HEK293 (cell line): ENCODE results near the gene BSCL2.

Experiments
- CTCF ChIA-PET: fragments of 350-600 bp; formaldehyde crosslinking; extraction: SDS; loops from one replicate; lab custom pipeline; 2021; ENCODE audit warnings: antibody characterized with exemption; lab: Yijun Ruan, JAX
- POLR2A ChIA-PET: fragments of 300-600 bp; formaldehyde crosslinking; extraction: SDS; loops from one replicate; lab custom pipeline; 2020; ENCODE audit warnings: antibody characterized with exemption, inconsistent platforms; lab: Yijun Ruan, JAX
- H3K27ac ChIP-seq: fragments of 200-500 bp; sonication (Bioruptor generic); 2 replicates; pipeline ENCODE4 v1.5.1; 2014; ENCODE audit warnings: low read depth, low read length, control low read depth, inconsistent platforms; ENCODE audit errors: extremely low read depth
- H3K36me3 ChIP-seq, 2 experiments: fragments of 200-500 bp in 1 of 2; sonication (Bioruptor generic) in 1 of 2; 1 replicate in 1 of 2; 2 replicates in 1 of 2; pipeline ENCODE4 v1.5.1; 2014 to 2017; ENCODE audit warnings: inconsistent platforms in 2 of 2, low read length in 2 of 2; ENCODE audit not compliant: control insufficient read depth in 2 of 2, insufficient read depth in 1 of 2
- H3K4me1 ChIP-seq: fragments of 200-500 bp; sonication (Bioruptor generic); 2 replicates; pipeline ENCODE4 v1.5.1; 2014; ENCODE audit warnings: mild to moderate bottlenecking, low read length, inconsistent platforms; ENCODE audit not compliant: control insufficient read depth, insufficient read depth
- H3K4me3 ChIP-seq: 2 replicates; pipeline ENCODE4 v1.5.1; 2011; ENCODE audit warnings: low read depth, mild to moderate bottlenecking, control low read depth, low read length, moderate library complexity
- H3K9me3 ChIP-seq: fragments of 200-500 bp; sonication (Bioruptor generic); 2 replicates; pipeline ENCODE4 v1.5.1; 2014; ENCODE audit warnings: low read depth, low read length, inconsistent platforms; ENCODE audit not compliant: control insufficient read depth, insufficient read depth
- CTCF ChIP-seq: fragments of 450-650 bp; formaldehyde crosslinking; IDR thresholded peaks from 2 replicates; pipeline ENCODE4 v1.5.1; 2016; ENCODE audit warnings: missing biosample characterization, missing genetic modification characterization
- HOXC10 ChIP-seq: sonication (generic); formaldehyde crosslinking; IDR thresholded peaks from 2 replicates; pipeline ENCODE4 v1.8.1; 2023; ENCODE audit warnings: mild to moderate bottlenecking, missing genetic modification reagents
- SALL2 ChIP-seq: fragments of 450-650 bp; formaldehyde crosslinking; IDR thresholded peaks from 2 replicates; pipeline ENCODE4 v1.5.0; 2017; ENCODE audit warnings: missing biosample characterization, mild to moderate bottlenecking, missing genetic modification characterization, borderline replicate concordance
- SP7 ChIP-seq: fragments of 450-650 bp; formaldehyde crosslinking; IDR thresholded peaks from 2 replicates; pipeline ENCODE4 v1.5.1; 2016; ENCODE audit warnings: missing biosample characterization, missing genetic modification characterization
- ZBTB10 ChIP-seq: fragments of 450-650 bp; formaldehyde crosslinking; IDR thresholded peaks from 2 replicates; pipeline ENCODE4 v1.5.1; 2016; ENCODE audit warnings: missing biosample characterization, missing genetic modification characterization
- ZBTB20 ChIP-seq: fragments of 450-650 bp; formaldehyde crosslinking; IDR thresholded peaks from 2 replicates; pipeline ENCODE4 v1.5.1; 2016; ENCODE audit warnings: missing biosample characterization, missing genetic modification characterization
- ZFP41 ChIP-seq: fragments of 450-650 bp; formaldehyde crosslinking; IDR thresholded peaks from 2 replicates; pipeline ENCODE4 v1.5.1; 2016; ENCODE audit warnings: missing biosample characterization, missing genetic modification characterization, borderline replicate concordance
- ZNF133 ChIP-seq: fragments of 450-650 bp; formaldehyde crosslinking; IDR thresholded peaks from 2 replicates; pipeline ENCODE4 v1.5.1; 2016; ENCODE audit warnings: missing biosample characterization, missing genetic modification characterization
- ZNF140 ChIP-seq: fragments of 450-650 bp; formaldehyde crosslinking; IDR thresholded peaks from 2 replicates; pipeline ENCODE4 v1.5.1; 2016; ENCODE audit warnings: missing biosample characterization, missing genetic modification characterization
- ZNF169 ChIP-seq: fragments of 450-650 bp; formaldehyde crosslinking; IDR thresholded peaks from 2 replicates; pipeline ENCODE4 v1.5.1; 2016; ENCODE audit warnings: missing biosample characterization, missing genetic modification characterization
- ZNF184 ChIP-seq: fragments of 450-650 bp; IDR thresholded peaks from 2 replicates; pipeline ENCODE4 v1.5.1; 2018; ENCODE audit warnings: missing biosample characterization, mild to moderate bottlenecking, missing genetic modification characterization
- ZNF274 ChIP-seq, 2 experiments: fragments of 200-500 bp in 1 of 2; fragments of 450-650 bp in 1 of 2; sonication (Bioruptor generic) in 1 of 2; formaldehyde crosslinking in 1 of 2; IDR thresholded peaks; 2 replicates each; pipeline versions ENCODE4 v1.5.1 to v1.6.1; 2014 to 2016; ENCODE audit warnings: borderline replicate concordance in 1 of 2, inconsistent platforms in 1 of 2, low read length in 1 of 2, missing biosample characterization in 1 of 2, missing genetic modification characterization in 1 of 2
- ZNF292 ChIP-seq: fragments of 450-650 bp; formaldehyde crosslinking; IDR thresholded peaks from 2 replicates; pipeline ENCODE4 v1.5.1; 2016; ENCODE audit warnings: low read depth, missing biosample characterization, missing genetic modification characterization, borderline replicate concordance
- ZNF362 ChIP-seq: fragments of 450-650 bp; formaldehyde crosslinking; IDR thresholded peaks from 2 replicates; pipeline ENCODE4 v1.5.1; 2016; ENCODE audit warnings: missing biosample characterization, missing genetic modification characterization
- ZNF423 ChIP-seq: fragments of 450-650 bp; formaldehyde crosslinking; IDR thresholded peaks from 2 replicates; pipeline ENCODE4 v1.5.1; 2016; ENCODE audit warnings: missing biosample characterization, missing genetic modification characterization
- ZNF660 ChIP-seq: fragments of 450-650 bp; IDR thresholded peaks from 2 replicates; pipeline ENCODE4 v1.5.1; 2018; ENCODE audit warnings: missing biosample characterization, mild to moderate bottlenecking, missing genetic modification characterization
- ZNF747 ChIP-seq: fragments of 450-650 bp; formaldehyde crosslinking; IDR thresholded peaks from 2 replicates; pipeline ENCODE4 v1.5.1; 2016; ENCODE audit warnings: missing biosample characterization, missing genetic modification characterization
- TF ChIP-seq, protein P1 (sequence below): fragments of 450-650 bp; IDR thresholded peaks from 2 replicates; pipeline ENCODE4 v1.5.1; 2018; ENCODE audit warnings: missing biosample characterization, mild to moderate bottlenecking, missing genetic modification characterization
- TF ChIP-seq, protein P2 (sequence below): sonication (generic); formaldehyde crosslinking; IDR thresholded peaks from 2 replicates; pipeline ENCODE4 v1.8.1; 2022; ENCODE audit warnings: mild to moderate bottlenecking, moderate library complexity, missing genetic modification reagents
- TF ChIP-seq, protein P3 (sequence below): fragments of 450-650 bp; formaldehyde crosslinking; conservative IDR thresholded peaks from 2 replicates; pipeline ENCODE4 v1.5.1; 2016; ENCODE audit warnings: low read depth, missing biosample characterization, missing genetic modification characterization

Gene BSCL2

DNA sequence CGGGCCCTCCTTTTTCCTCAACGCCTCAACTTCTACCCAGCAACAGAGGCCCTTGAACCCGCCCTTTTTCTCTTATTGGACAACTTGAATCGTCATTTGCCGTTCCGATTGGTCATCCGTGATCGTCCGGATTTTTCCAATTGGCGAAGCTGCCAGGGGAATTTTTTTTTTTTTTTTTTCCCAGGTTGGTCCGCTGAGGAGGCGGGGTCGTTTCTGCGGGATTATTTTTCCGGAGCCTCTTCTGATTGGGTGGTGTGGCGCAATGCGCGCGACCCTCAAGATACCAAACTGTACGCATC, 20.6 kb upstream of the BSCL2 start (continued):
- TF ChIP-seq ZFP41 (tag by site-specific recombination) (no peak), ZNF292 (no peak), ZNF274 (IDR thresholded peaks at IDR 0.05; ENCODE audit: low read length) (no peak), ZNF274 (tag by site-specific recombination; IDR thresholded peaks at IDR 0.05; ENCODE audit: borderline replicate concordance) (no peak), SALL2 (tag by site-specific recombination) (no peak), HOXC10 (CRISPR knock-in tag) (no peak), ZNF169 (tag by site-specific recombination) (no peak), ZNF747 (no peak), ZNF362 (tag by site-specific recombination) (peak; percentile 97)
- TF ChIP-seq, protein P1, sequence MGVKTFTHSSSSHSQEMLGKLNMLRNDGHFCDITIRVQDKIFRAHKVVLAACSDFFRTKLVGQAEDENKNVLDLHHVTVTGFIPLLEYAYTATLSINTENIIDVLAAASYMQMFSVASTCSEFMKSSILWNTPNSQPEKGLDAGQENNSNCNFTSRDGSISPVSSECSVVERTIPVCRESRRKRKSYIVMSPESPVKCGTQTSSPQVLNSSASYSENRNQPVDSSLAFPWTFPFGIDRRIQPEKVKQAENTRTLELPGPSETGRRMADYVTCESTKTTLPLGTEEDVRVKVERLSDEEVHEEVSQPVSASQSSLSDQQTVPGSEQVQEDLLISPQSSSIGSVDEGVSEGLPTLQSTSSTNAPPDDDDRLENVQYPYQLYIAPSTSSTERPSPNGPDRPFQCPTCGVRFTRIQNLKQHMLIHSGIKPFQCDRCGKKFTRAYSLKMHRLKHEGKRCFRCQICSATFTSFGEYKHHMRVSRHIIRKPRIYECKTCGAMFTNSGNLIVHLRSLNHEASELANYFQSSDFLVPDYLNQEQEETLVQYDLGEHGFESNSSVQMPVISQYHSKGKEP (tag by site-specific recombination): no peak
- TF ChIP-seq, protein P2, sequence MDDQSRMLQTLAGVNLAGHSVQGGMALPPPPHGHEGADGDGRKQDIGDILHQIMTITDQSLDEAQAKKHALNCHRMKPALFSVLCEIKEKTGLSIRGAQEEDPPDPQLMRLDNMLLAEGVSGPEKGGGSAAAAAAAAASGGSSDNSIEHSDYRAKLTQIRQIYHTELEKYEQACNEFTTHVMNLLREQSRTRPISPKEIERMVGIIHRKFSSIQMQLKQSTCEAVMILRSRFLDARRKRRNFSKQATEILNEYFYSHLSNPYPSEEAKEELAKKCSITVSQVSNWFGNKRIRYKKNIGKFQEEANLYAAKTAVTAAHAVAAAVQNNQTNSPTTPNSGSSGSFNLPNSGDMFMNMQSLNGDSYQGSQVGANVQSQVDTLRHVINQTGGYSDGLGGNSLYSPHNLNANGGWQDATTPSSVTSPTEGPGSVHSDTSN (CRISPR knock-in tag): no peak

GRCh38 chr11:62727165-62727871, 20.1 kb upstream of the BSCL2 start, which contains the start of gene HNRNPUL2:
TSS of gene HNRNPUL2 (minus strand) at chr11:62727457. CDS start at chr11:62727156, 301 bp downstream.
- H3K4me1 ChIP-seq: peaks cover 4% of the 10 kb centered on the region; the same call in 1 of the 2 replicates
- TF ChIP-seq CTCF (no peak), ZBTB10 (tag by site-specific recombination) (peak; percentile 62; the same call in 1 of the 2 replicates), SP7 (tag by site-specific recombination) (0 out of 2 replicates have a peak, but pooled peaks have one; percentile 64), ZNF140 (no peak), ZNF423 (tag by site-specific recombination) (peak; percentile 66; the same call in 1 of the 2 replicates), ZNF133 (no peak), ZNF660 (tag by site-specific recombination) (peak; percentile 18; the same call in 1 of the 2 replicates), ZBTB20 (0 out of 2 replicates have a peak, but pooled peaks have one; percentile 17), ZNF184 (tag by site-specific recombination) (0 out of 2 replicates have a peak, but pooled peaks have one; percentile 13)
- TF ChIP-seq, protein P3, sequence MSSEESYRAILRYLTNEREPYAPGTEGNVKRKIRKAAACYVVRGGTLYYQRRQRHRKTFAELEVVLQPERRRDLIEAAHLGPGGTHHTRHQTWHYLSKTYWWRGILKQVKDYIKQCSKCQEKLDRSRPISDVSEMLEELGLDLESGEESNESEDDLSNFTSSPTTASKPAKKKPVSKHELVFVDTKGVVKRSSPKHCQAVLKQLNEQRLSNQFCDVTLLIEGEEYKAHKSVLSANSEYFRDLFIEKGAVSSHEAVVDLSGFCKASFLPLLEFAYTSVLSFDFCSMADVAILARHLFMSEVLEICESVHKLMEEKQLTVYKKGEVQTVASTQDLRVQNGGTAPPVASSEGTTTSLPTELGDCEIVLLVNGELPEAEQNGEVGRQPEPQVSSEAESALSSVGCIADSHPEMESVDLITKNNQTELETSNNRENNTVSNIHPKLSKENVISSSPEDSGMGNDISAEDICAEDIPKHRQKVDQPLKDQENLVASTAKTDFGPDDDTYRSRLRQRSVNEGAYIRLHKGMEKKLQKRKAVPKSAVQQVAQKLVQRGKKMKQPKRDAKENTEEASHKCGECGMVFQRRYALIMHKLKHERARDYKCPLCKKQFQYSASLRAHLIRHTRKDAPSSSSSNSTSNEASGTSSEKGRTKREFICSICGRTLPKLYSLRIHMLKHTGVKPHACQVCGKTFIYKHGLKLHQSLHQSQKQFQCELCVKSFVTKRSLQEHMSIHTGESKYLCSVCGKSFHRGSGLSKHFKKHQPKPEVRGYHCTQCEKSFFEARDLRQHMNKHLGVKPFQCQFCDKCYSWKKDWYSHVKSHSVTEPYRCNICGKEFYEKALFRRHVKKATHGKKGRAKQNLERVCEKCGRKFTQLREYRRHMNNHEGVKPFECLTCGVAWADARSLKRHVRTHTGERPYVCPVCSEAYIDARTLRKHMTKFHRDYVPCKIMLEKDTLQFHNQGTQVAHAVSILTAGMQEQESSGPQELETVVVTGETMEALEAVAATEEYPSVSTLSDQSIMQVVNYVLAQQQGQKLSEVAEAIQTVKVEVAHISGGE: peak; percentile 65
- TF ChIP-seq, protein P1 (tag by site-specific recombination): 0 out of 2 replicates have a peak, but pooled peaks have one; percentile 41

More at GRCh38 chr11:62727165-62727871, 20.1 kb upstream of the BSCL2 start, which contains the start of gene HNRNPUL2:
- POLR2A ChIA-PET: interaction anchor here (0.5 to 10.0 kb wide), 42 partner anchors 9 to 163 kb away, joined by 3 to 137 read pairs (median 5); partner anchors contain the start of genes BSCL2, C11orf98, CSKMT and EEF1G
- Histone ChIP-seq H3K9me3 (no peaks in the 10 kb centered on the region), H3K27ac (peak within 1 kb of the TSS; percentile 98), H3K36me3 (peaks cover 12 to 50% of the 10 kb centered on the region in 2 experiments; a peak in 2 of 3 replicates), H3K4me3 (peak within 1 kb of the TSS; percentile 93)
- CTCF ChIA-PET: interaction anchor here (0.5 to 1.0 kb wide), 6 partner anchors 26 to 366 kb away, joined by 3 to 6 read pairs (median 4); partner anchors contain the start of genes C11orf98, CSKMT and ZBTB3
